Measurements from ENCODE around the gene SND1.

GRCh38 chr7:128010391-128011127 lies 358.6 kb downstream of the SND1 start:
- TF ChIP-seq CTCF (IDR thresholded peaks at IDR 0.05; ENCODE audit: low read length) (no peak), EZH2 (optimal IDR thresholded peaks at IDR 0.05; ENCODE audit: low read depth, low read length) (no peak)

Data from MM.1S (cell line).